H1 (cell line): ENCODE data around the gene STK32C. TPM values are rescaled to one million over a fixed set of nuclear protein-coding genes. Genes with fewer than 3 reads are reported as not detected.
A peak's percentile ranks its signal among the peaks of the same experiment; 100 is the strongest.

ENCODE experiments used
- CTCF ChIA-PET: fragments of 300-600 bp; sonication (Branson Sonifier 250); formaldehyde crosslinking; loops from one replicate; lab custom pipeline; 2021; ENCODE audit not compliant: partially characterized antibody; lab: Charles Lee
- POLR2A ChIA-PET: fragments of 300-600 bp; sonication (Branson Sonifier 250); formaldehyde crosslinking; loops from one replicate; lab custom pipeline; 2021; ENCODE audit warnings: inconsistent platforms; ENCODE audit not compliant: partially characterized antibody; lab: Charles Lee
- DNase-seq, 2 experiments: peaks; one replicate each; pipeline versions ENCODE4 v3.0.0 to v3.0.0-alpha.2; 2010 to 2022; ENCODE audit warnings: low spot score in 2 of 2, low read depth in 1 of 2, mixed read lengths in 1 of 2
- FAIRE-seq: peaks from 2 replicates; lab custom pipeline; 2011; peaks lifted over from hg19 to GRCh38; lab: Jason Lieb, UNC
- H2AFZ ChIP-seq: 2 replicates; pipeline ENCODE4 v1.8.1; 2012; ENCODE audit warnings: low read length, inconsistent platforms
- H2AK5ac ChIP-seq: 2 replicates; pipeline ENCODE4 v1.6.1; 2013; ENCODE audit warnings: low read depth, low read length
- H2BK120ac ChIP-seq: replicated peaks from 2 replicates; pipeline ENCODE3; 2013; ENCODE audit warnings: low read depth, low read length, inconsistent platforms
- H2BK12ac ChIP-seq: 2 replicates; pipeline ENCODE4 v1.6.1; 2013; ENCODE audit warnings: low read depth, low read length
- H2BK15ac ChIP-seq: 2 replicates; pipeline ENCODE4 v1.6.1; 2013; ENCODE audit warnings: low read length
- H2BK20ac ChIP-seq: 2 replicates; pipeline ENCODE4 v1.6.1; 2013; ENCODE audit warnings: low read length
- H2BK5ac ChIP-seq: 2 replicates; pipeline ENCODE4 v1.6.1; 2013; ENCODE audit warnings: low read depth, low read length
- H3K14ac ChIP-seq: 2 replicates; pipeline ENCODE4 v1.6.1; 2013; ENCODE audit warnings: inconsistent platforms; ENCODE audit not compliant: insufficient read length
- H3K18ac ChIP-seq: 2 replicates; pipeline ENCODE4 v1.6.1; 2013; ENCODE audit warnings: low read length; ENCODE audit errors: extremely low read depth
- H3K23ac ChIP-seq: 2 replicates; pipeline ENCODE4 v1.6.1; 2013; ENCODE audit warnings: inconsistent platforms; ENCODE audit not compliant: insufficient read length
- H3K23me2 ChIP-seq: 2 replicates; pipeline ENCODE4 v1.6.1; 2013; ENCODE audit warnings: low read depth, low read length
- H3K27ac ChIP-seq: 2 replicates; pipeline ENCODE4 v1.6.1; 2011; ENCODE audit warnings: low read depth, low read length, inconsistent platforms
- H3K27me3 ChIP-seq, 4 experiments: replicated peaks in 1 of 4; 1 replicate in 1 of 4; 2 replicates in 3 of 4; pipeline versions ENCODE4 v1.6.1 to v1.8.1; 2011 to 2013; ENCODE audit warnings: low read length in 3 of 4, mild to moderate bottlenecking in 3 of 4, inconsistent platforms in 2 of 4, mixed read lengths in 2 of 4, moderate library complexity in 1 of 4; ENCODE audit not compliant: control insufficient read depth in 3 of 4, insufficient read depth in 3 of 4; ENCODE audit errors: extremely low read depth in 1 of 4
- H3K36me3 ChIP-seq, 4 experiments: 2 replicates each; pipeline versions ENCODE4 v1.6.1 to v1.8.1; 2011 to 2013; ENCODE audit warnings: mild to moderate bottlenecking in 4 of 4, low read length in 3 of 4, moderate library complexity in 2 of 4, control low read depth in 1 of 4, inconsistent platforms in 1 of 4; ENCODE audit not compliant: insufficient read depth in 4 of 4, control insufficient read depth in 2 of 4
- H3K4ac ChIP-seq: replicated peaks from 2 replicates; pipeline ENCODE3; 2013; ENCODE audit warnings: low read length, low read depth, mixed read lengths, inconsistent platforms; ENCODE audit not compliant: insufficient read length
- H3K4me1 ChIP-seq, 4 experiments: replicated peaks in 1 of 4; 1 replicate in 1 of 4; 2 replicates in 3 of 4; pipeline versions ENCODE4 v1.6.1 to v1.8.1; 2011 to 2013; ENCODE audit warnings: low read length in 3 of 4, inconsistent platforms in 2 of 4, mixed read lengths in 1 of 4; ENCODE audit not compliant: insufficient read depth in 4 of 4, control insufficient read depth in 3 of 4
- H3K4me2 ChIP-seq, 2 experiments: 2 replicates each; pipeline versions ENCODE4 v1.6.1 to v1.8.1; 2011 to 2013; ENCODE audit warnings: low read depth in 2 of 2, low read length in 2 of 2, control low read depth in 1 of 2, inconsistent platforms in 1 of 2, mild to moderate bottlenecking in 1 of 2; ENCODE audit not compliant: insufficient read depth in 1 of 2
- H3K4me3 ChIP-seq, 4 experiments: fragments of 200-600, 300-600 bp in 1 of 4; sonication (generic), shearing (Covaris generic), sonication (Bioruptor Twin) in 1 of 4; 2 replicates each; pipeline versions ENCODE4 v1.5.1 to v1.8.1; 2011 to 2016; ENCODE audit warnings: low read length in 4 of 4, low read depth in 3 of 4, control low read depth in 2 of 4, inconsistent platforms in 2 of 4, mild to moderate bottlenecking in 2 of 4, mixed read lengths in 1 of 4, moderate library complexity in 1 of 4; ENCODE audit not compliant: insufficient read depth in 2 of 4; ENCODE audit errors: extremely low read depth in 1 of 4
- H3K56ac ChIP-seq: replicated peaks from 2 replicates; pipeline ENCODE3; 2013; ENCODE audit warnings: low read depth, mild to moderate bottlenecking, mixed read lengths, low read length, inconsistent platforms; ENCODE audit not compliant: insufficient read length
- H3K79me1 ChIP-seq: 2 replicates; pipeline ENCODE4 v1.6.1; 2013; ENCODE audit warnings: low read depth, low read length, control low read depth
- H3K79me2 ChIP-seq, 2 experiments: 2 replicates each; pipeline versions ENCODE4 v1.6.1 to v1.8.1; 2012 to 2013; ENCODE audit warnings: low read length in 2 of 2, mild to moderate bottlenecking in 2 of 2, inconsistent platforms in 1 of 2; ENCODE audit not compliant: insufficient read depth in 2 of 2, control insufficient read depth in 1 of 2
- H3K9ac ChIP-seq, 4 experiments: replicated peaks in 1 of 4; 1 replicate in 1 of 4; 2 replicates in 3 of 4; pipeline versions ENCODE4 v1.6.1 to v1.8.1; 2011 to 2013; ENCODE audit warnings: low read depth in 3 of 4, low read length in 3 of 4, control low read depth in 2 of 4, mild to moderate bottlenecking in 2 of 4, moderate library complexity in 2 of 4, inconsistent platforms in 1 of 4; ENCODE audit errors: extremely low read depth in 1 of 4
- H3K9me3 ChIP-seq, 2 experiments: 2 replicates each; pipeline versions ENCODE4 v1.6.1 to v1.8.1; 2012 to 2013; ENCODE audit warnings: mild to moderate bottlenecking in 2 of 2, moderate library complexity in 2 of 2, control low read depth in 1 of 2, inconsistent platforms in 1 of 2, low read depth in 1 of 2, low read length in 1 of 2, mixed read lengths in 1 of 2; ENCODE audit not compliant: insufficient read depth in 2 of 2
- H4K20me1 ChIP-seq, 2 experiments: replicated peaks in 1 of 2; 2 replicates each; pipeline versions ENCODE3 to v1.8.1; 2011 to 2013; ENCODE audit warnings: inconsistent platforms in 2 of 2, low read length in 2 of 2, mild to moderate bottlenecking in 1 of 2; ENCODE audit not compliant: insufficient read depth in 2 of 2, control insufficient read depth in 1 of 2
- H4K5ac ChIP-seq: 2 replicates; pipeline ENCODE4 v1.6.1; 2013; ENCODE audit warnings: low read length, low read depth, mixed read lengths, inconsistent platforms; ENCODE audit not compliant: insufficient read length
- H4K8ac ChIP-seq: 2 replicates; pipeline ENCODE4 v1.8.0; 2013; ENCODE audit warnings: mild to moderate bottlenecking, moderate library complexity, low read length, inconsistent platforms; ENCODE audit not compliant: insufficient read depth; ENCODE audit errors: extremely low read depth
- H4K91ac ChIP-seq: replicated peaks from 2 replicates; pipeline ENCODE3; 2013; ENCODE audit warnings: low read length, mixed read lengths, inconsistent platforms; ENCODE audit not compliant: insufficient read length
- BACH1 ChIP-seq: IDR thresholded peaks from 2 replicates; pipeline ENCODE4 v1.6.1; 2012; ENCODE audit warnings: low read length, improper control_type of control experiment
- HDAC2 ChIP-seq, 2 experiments: fragments of 300-600 bp in 1 of 2; sonication (generic) in 1 of 2; IDR thresholded peaks; 2 replicates each; pipeline ENCODE4 v1.6.1; 2011 to 2012; ENCODE audit warnings: low read depth in 2 of 2, low read length in 2 of 2, mild to moderate bottlenecking in 2 of 2, moderate library complexity in 2 of 2, borderline replicate concordance in 1 of 2, inconsistent platforms in 1 of 2
- TAF1 ChIP-seq: IDR thresholded peaks from 2 replicates; pipeline ENCODE4 v1.6.1; 2011; ENCODE audit warnings: mild to moderate bottlenecking, low read depth, low read length
- WGBS, 2 experiments: shearing (Covaris generic) in 1 of 2; methylation state at CpG; one replicate each; pipeline versions ENCODE4 v1.1.6 to v1.1.7; 2013 to 2015; ENCODE audit warnings: low lambda C conversion rate in 2 of 2, mixed read lengths in 2 of 2, inconsistent platforms in 1 of 2, low coverage in 1 of 2, missing lambda C conversion rate in 1 of 2; ENCODE audit not compliant: insufficient replicate concordance in 2 of 2, insufficient coverage in 1 of 2, insufficient read length in 1 of 2; ENCODE audit errors: extremely low coverage in 1 of 2, missing lambda C conversion rate in 1 of 2; 5-methylcytosine and 5-hydroxymethylcytosine counted together
- polyA plus RNA-seq, 7 experiments: library from polyadenylated mRNA; depleted of rRNA in 3 of 7; stranded (reverse) in 5 of 7; unstranded in 2 of 7; fragments of >200 nt in 5 of 7; fragments of 200-250 nt in 2 of 7; gene quantifications; 1 replicate in 5 of 7; 2 replicates in 1 of 7; 4 replicates in 1 of 7; pipeline versions ENCODE4 v1.2.1 to v1.2.3, GENCODE V29; 2011 to 2013; ENCODE audit warnings: missing spikeins in 2 of 7, mixed read lengths in 2 of 7
- total RNA-seq: library from RNA; stranded (reverse); fragmentation: NEBNext Ultra II Directional; extraction: Animal tissue kit (Norgen Biotek cat#: 25700); gene quantifications from 2 replicates; pipeline ENCODE4 v1.2.1, GENCODE V29; 2021

The STK32C gene
- total and polyA plus RNA-seq, 2 of the 8 experiments (the other 6 are each of a cell fraction or from before 2014, with no cell fraction given) = 10.6 to 15.6 TPM

DNA sequence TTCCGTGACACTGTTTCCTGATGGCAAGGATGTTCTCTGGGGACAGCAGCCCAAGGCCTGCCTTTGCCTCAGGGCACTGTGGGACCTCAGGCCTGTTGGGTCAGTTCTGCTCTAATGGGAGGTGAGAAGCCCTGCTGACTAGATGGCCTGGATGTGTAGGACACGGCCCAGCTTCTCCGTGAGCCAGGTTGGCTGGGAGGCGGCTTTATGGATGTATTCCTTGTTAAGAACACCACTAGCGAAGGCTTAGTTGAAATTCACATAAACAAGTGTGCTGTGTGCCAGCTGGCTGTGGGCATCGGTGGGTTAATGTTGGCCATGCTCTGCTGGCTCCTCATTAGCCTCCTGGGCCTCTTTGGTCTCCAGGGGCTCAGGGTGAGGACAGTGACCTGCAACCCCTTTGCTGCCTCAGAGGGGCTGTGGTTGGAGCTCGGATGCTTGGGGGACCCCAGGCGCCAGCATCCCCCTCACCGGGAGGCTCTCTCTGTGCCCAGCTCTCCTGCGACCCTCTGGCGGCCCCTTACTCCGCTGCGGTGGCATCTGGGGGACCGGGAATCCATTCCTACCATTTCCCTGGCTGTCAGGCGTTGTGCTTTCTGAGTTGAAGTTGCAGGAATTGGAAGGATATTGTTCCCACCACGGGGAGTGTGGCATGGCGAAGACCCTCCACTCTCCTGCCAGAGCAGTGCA is 143.8 kb downstream of the STK32C start:
- 81% methylated on average over 17 of the region's 17 CpGs; no CpG with 5 or more reads in 1 of the 2 experiments for WGBS, 2 experiments
- Histone ChIP-seq H4K20me1 (no peaks in the 10 kb centered on the region), H4K5ac (no peak overlapping the region), H3K79me2 (no peaks in the 10 kb centered on the region), H3K23me2 (peaks cover 4% of the 10 kb centered on the region; the same call in 1 of the 2 replicates), H3K14ac (no peak overlapping the region), H3K27me3 (no peaks in the 10 kb centered on the region; a peak in 1 of 7 replicates), H4K91ac (no peak overlapping the region), H2BK120ac (no peak overlapping the region), H3K23ac (no peak overlapping the region), H2AFZ (no peak overlapping the region), H3K4me3 (no peak overlapping the region), H4K8ac (no peak overlapping the region; the same call in 1 of the 2 replicates), H2BK12ac (peak overlapping the region; percentile 29; the same call in 1 of the 2 replicates), H3K4me1 (peaks cover 0 to 17% (median 12%) of the 10 kb centered on the region in 4 experiments; a peak in 6 of 7 replicates), H3K4ac (no peak overlapping the region), H3K18ac (no peak overlapping the region), H3K36me3 (no peaks in the 10 kb centered on the region), H3K56ac (no peak overlapping the region), H3K4me2 (peak overlapping the region; percentile 49 to 56; a peak in 1 of 4 replicates), H2BK15ac (0 out of 2 replicates have a peak overlapping the region, but pooled peaks have one; percentile 81), H2AK5ac (no peak overlapping the region; the same call in 1 of the 2 replicates), H3K9ac (no peak overlapping the region), H3K9me3 (no peaks in the 10 kb centered on the region), H3K79me1 (no peaks in the 10 kb centered on the region), H2BK20ac (no peak overlapping the region), H2BK5ac (no peak overlapping the region), H3K27ac (no peak overlapping the region)
- FAIRE-seq = no peak
- CTCF ChIA-PET = interaction anchor here (0.6 to 2.3 kb wide), 4 partner anchors 12 to 158 kb away, joined by 3 to 9 read pairs (median 4); no protein-coding TSS in a partner anchor
- POLR2A ChIA-PET = interaction anchor here (1.1 kb wide), 1 partner anchor 12 kb away, joined by 4 read pairs; no protein-coding TSS in a partner anchor
- no peak for DNase-seq
- TF ChIP-seq TAF1 (no peak), HDAC2 (IDR thresholded peaks at IDR 0.05; ENCODE audit: borderline replicate concordance in 1 of 2, low read depth in 2 of 2, low read length in 2 of 2) (no peak), BACH1 (no peak)
